Effector memory CD4-positive, alpha-beta T cell (primary cell): ENCODE results near the gene TEX28.
"Not testable (repeated sequence)": the region's sequence is repeated elsewhere in the genome, so short reads cannot be mapped to it uniquely, and the experiment has no call there.

Source experiments
- DNase-seq, 3 donors: peaks; one replicate each; pipeline ENCODE4 v3.0.0-alpha.2; 2020
- H3K27ac ChIP-seq: 2 replicates; pipeline ENCODE4 v1.7.0; 2013; ENCODE audit warnings: mild to moderate bottlenecking, low read length, moderate library complexity; ENCODE audit not compliant: insufficient read depth, poor library complexity, severe bottlenecking
- H3K27me3 ChIP-seq: replicated peaks from 2 replicates; pipeline ENCODE4 v1.7.0; 2013; ENCODE audit warnings: mild to moderate bottlenecking, low read length; ENCODE audit not compliant: insufficient read depth, control insufficient read depth, poor library complexity, severe bottlenecking
- H3K36me3 ChIP-seq: 2 replicates; pipeline ENCODE4 v1.7.0; 2013; ENCODE audit warnings: mild to moderate bottlenecking, low read length, moderate library complexity; ENCODE audit not compliant: control insufficient read depth, insufficient read depth
- H3K4me1 ChIP-seq: 2 replicates; pipeline ENCODE4 v1.7.0; 2013; ENCODE audit warnings: low read length, mild to moderate bottlenecking; ENCODE audit not compliant: control insufficient read depth, insufficient read depth, poor library complexity, severe bottlenecking
- H3K4me3 ChIP-seq: 2 replicates; pipeline ENCODE4 v1.7.0; 2013; ENCODE audit warnings: low read length, low read depth, mild to moderate bottlenecking; ENCODE audit not compliant: insufficient read depth, poor library complexity, severe bottlenecking
- H3K9me3 ChIP-seq: 2 replicates; pipeline ENCODE4 v1.7.0; 2013; ENCODE audit warnings: mild to moderate bottlenecking, low read length, moderate library complexity; ENCODE audit not compliant: control insufficient read depth

The TEX28 gene

DNA sequence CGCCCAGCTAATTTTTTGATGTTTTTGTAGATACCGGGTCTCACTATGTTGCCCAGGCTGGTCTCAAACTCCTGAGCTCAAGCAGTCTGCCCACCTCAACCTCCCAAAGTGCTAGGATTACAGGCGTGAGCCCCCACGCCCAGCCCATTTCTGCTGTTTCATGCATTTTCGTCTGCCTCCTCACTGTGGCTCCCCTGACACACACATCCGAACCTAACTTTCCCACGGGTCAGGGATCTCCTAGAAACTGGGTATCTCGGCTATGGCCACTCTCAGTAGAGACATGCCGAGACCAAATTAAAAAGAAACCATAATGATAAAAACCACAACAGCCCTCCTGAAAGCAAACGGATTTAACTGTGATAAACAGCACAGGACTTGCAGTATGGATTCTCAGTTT lies 46.8 kb downstream of the TEX28 start:
- H3K4me1 ChIP-seq, H3K36me3 ChIP-seq, H3K4me3 ChIP-seq, DNase-seq, H3K27me3 ChIP-seq, H3K9me3 ChIP-seq, H3K27ac ChIP-seq: not testable (repeated sequence)

DNA sequence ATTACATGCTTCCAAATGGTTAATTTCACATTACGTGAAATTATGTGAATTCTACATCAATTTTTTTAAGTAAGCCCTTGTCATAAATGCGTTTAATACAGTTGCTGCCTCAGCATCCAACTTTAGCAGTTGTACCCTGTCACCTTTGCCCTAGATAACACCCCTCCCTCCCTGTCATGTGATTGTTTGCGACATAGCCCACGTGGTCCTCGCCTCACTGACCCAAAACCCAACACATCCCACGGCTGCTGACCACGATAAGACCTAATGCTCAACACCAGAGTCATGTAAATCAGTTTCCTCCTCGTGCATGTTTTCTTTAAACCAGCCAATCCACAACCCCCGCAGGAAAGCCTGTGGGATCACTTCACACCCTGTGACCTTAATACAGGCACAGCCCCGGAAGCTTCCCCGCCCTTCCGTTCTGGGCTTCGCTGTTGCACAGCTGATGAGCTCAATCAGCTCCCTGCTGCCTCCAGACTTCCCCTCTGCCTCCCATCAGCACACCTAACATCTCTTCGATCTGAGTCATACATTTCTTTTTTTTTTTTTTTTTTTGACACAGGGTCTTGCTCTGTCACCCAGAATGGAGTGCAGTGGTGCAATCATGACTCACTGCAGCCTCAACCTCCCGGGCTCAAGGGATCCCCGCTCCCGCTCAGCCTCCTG lies 47.4 kb downstream of the TEX28 start:
- H3K9me3 ChIP-seq, H3K27ac ChIP-seq, H3K4me1 ChIP-seq, DNase-seq, H3K4me3 ChIP-seq, H3K36me3 ChIP-seq, H3K27me3 ChIP-seq: not testable (repeated sequence)

DNA sequence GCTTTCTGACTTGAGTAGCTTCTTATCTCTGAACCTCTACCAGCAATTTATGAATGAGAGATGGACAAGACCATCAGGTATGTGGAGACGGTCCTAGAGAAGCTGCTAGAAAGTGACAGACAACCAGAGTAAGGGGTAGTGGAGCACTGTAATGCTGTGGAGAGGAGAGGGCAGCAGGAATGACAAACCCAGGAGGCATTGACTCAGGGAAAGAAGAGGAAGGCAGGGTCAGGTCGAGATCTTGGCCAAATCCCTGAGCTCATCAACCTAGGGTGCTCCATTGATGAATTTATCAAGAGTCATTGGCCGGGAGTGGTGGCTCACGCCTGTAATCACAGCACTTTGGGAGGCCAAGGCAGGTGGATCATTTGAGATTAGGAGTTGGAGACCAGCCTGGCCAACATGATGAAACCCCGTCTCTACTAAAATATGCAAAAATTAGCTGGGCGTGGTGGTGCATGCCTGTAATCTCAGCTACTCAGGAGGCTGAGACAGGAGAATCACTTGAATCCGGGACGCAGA lies 54.9 kb downstream of the TEX28 start:
- not testable (repeated sequence) for H3K27ac ChIP-seq, H3K4me3 ChIP-seq, H3K36me3 ChIP-seq, DNase-seq, H3K4me1 ChIP-seq, H3K27me3 ChIP-seq, H3K9me3 ChIP-seq

DNA sequence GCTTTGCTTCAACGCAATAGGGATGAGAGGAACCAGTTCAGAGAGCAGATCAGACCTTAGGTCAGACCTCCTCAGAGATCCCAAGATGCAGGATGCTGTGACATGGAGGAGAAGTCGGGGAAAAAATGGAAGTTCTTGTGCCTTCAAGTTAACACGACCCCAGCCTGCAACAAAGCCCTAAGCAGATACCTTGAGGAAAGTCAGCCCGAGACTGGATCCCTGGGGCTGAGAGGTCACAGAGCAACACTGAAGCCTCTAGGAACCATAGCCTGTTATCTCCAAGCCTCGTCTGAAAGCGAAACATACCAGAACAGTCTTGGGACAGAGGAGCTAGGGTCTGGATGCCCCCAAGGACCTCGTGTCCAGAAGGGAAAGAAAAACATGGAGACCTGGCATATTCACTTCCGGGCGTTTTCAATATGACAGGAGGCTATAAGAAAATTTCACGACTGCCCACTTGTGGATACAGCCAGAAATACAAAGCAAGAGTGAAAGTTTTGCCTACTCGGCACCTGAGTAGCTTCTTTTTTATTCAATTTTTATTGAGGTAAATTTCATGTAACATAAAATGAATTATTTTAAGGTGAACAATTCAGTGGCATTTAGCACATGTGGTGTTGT lies 55.9 kb downstream of the TEX28 start:
- H3K4me1 ChIP-seq, H3K27ac ChIP-seq, DNase-seq, H3K27me3 ChIP-seq, H3K36me3 ChIP-seq, H3K9me3 ChIP-seq, H3K4me3 ChIP-seq: not testable (repeated sequence)

DNA sequence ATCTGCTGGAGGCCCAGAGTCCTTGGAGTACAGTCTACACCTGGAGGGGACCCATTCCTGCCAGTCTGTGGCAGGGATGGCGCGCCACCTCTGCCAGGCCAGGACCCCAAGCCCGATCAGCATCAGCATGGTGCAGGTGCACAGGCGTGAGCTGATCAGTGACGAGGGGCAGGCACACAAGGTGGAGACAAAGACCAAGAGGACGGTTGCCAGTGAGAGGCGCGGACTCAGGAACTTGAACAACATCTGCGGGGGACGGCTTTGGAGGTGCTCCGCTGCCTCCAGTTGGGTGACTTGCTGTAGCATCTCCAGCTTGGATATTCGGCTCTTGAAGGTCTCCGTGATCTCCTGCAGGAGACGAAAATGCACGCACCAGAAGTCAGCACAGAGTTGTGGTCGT lies 61.3 kb downstream of the TEX28 start:
- H3K36me3 ChIP-seq, H3K27ac ChIP-seq, H3K27me3 ChIP-seq, DNase-seq, H3K9me3 ChIP-seq, H3K4me1 ChIP-seq, H3K4me3 ChIP-seq: not testable (repeated sequence)

DNA sequence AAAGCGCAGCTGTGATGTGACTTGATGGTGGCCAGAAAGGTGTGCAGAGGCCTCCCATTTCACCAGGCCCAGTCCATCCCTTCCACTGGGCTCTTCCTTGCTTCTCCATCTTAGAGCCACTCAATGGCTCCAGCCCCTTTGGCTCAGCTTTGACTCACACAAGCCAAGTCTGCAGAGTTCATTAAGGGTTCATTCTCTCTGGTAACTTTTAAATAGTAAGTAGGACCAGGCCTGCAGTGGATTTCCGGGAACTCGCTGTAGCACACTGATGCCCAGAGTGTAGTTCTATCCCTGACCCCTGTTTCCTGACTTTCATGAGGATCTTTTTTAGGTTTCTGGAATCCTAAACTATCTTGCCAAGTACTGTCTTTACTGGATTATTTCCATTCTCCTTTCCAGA lies 63.5 kb downstream of the TEX28 start:
- not testable (repeated sequence) for H3K27ac ChIP-seq, H3K36me3 ChIP-seq, H3K4me1 ChIP-seq, H3K4me3 ChIP-seq, H3K9me3 ChIP-seq, DNase-seq, H3K27me3 ChIP-seq

DNA sequence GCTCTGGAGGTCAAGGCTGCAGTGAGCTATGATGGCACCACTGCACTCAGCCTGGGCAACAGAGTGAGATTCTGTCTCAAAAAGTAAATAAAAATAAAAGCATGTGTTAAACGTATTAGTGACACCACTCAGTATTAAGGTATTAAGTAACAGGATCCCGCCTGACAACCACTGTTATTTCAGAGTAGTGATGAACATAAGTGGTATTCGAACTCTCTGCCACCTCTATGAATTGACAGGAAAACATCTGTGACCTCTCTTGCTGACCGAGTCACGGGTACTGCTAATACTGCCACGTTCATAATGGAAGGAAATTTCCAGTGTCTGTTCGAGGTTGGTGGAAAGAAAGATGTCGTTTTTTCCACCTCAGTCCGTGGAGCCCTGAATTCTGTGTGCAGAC lies 68.2 kb downstream of the TEX28 start:
- H3K4me1 ChIP-seq, H3K27ac ChIP-seq, H3K36me3 ChIP-seq, H3K4me3 ChIP-seq, DNase-seq, H3K9me3 ChIP-seq, H3K27me3 ChIP-seq: not testable (repeated sequence)

DNA sequence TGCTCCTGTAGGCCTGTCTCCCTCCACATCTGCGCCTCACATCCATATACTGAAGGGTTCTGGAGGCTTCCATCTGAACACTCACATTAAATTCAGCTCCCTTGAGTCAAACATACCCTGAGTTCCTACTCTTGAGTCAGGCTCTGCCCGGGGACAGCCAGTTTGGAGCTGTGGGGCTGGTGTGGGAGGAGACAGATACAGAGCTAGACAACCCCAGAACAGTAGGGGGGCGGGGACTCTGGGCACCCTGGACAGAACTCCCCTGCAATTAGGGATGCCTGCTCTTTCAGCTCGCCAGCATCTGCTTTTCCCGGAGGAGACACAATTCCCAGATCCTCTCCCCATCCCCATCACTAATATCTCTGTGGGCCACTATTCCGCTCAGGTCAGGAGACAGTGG lies 69.6 kb downstream of the TEX28 start:
- not testable (repeated sequence) for H3K4me3 ChIP-seq, H3K27me3 ChIP-seq, H3K36me3 ChIP-seq, H3K9me3 ChIP-seq, DNase-seq, H3K27ac ChIP-seq, H3K4me1 ChIP-seq
